Suprapubic skin (tissue), 4 donors: ENCODE measurements around the gene NLGN2. TPM values are rescaled to one million over a fixed set of nuclear protein-coding genes. Genes with fewer than 3 reads are reported as not detected.

ENCODE experiments used
- DNase-seq, 2 donors: peaks; one replicate each; pipeline ENCODE4 v3.0.0-alpha.2; 2019; ENCODE audit warnings: low spot score in 2 of 2
- H3K27ac ChIP-seq: fragments of 200-600 bp; sonication (generic); one replicate; pipeline ENCODE4 v1.5.1; 2019
- H3K27me3 ChIP-seq: fragments of 200-600 bp; sonication (generic); one replicate; pipeline ENCODE4 v1.5.1; 2019
- H3K36me3 ChIP-seq: fragments of 200-600 bp; sonication (generic); one replicate; pipeline ENCODE4 v1.5.1; 2019
- H3K4me1 ChIP-seq: fragments of 200-600 bp; sonication (generic); one replicate; pipeline ENCODE4 v1.5.1; 2019
- H3K4me3 ChIP-seq: fragments of 200-600 bp; sonication (generic); one replicate; pipeline ENCODE4 v1.5.1; 2019; ENCODE audit warnings: mild to moderate bottlenecking
- H3K9me3 ChIP-seq: fragments of 200-600 bp; sonication (generic); one replicate; pipeline ENCODE4 v1.5.1; 2019
- EP300 ChIP-seq: sonication (generic); formaldehyde crosslinking; IDR thresholded peaks from one replicate; pipeline ENCODE4 v1.6.1; 2017; ENCODE audit warnings: antibody characterized with exemption
- POLR2A ChIP-seq, 2 donors: fragments of 450-650 bp; IDR thresholded peaks; one replicate each; pipeline ENCODE4 v1.6.1; 2017; ENCODE audit warnings: antibody characterized with exemption in 2 of 2, mild to moderate bottlenecking in 2 of 2, moderate library complexity in 2 of 2
- POLR2AphosphoS5 ChIP-seq, 3 donors: sonication (generic); formaldehyde crosslinking; IDR thresholded peaks; one replicate each; pipeline ENCODE4 v1.6.1; 2017; ENCODE audit warnings: antibody characterized with exemption in 3 of 3
- WGBS: methylation state at CpG from one replicate; pipeline ENCODE4 v1.1.5; 2018; 5-methylcytosine and 5-hydroxymethylcytosine counted together
- total RNA-seq, 4 donors: library from RNA; depleted of rRNA; stranded (reverse); fragments of >200 nt; gene quantifications; one replicate each; pipeline ENCODE4 v1.1.0, GENCODE V29; 2016
- TF ChIP-seq, protein P1 (sequence below), 2 donors: fragments of 200-600 bp in 1 of 2; fragments of 450-650 bp in 1 of 2; sonication (generic) in 1 of 2; IDR thresholded peaks; one replicate each; pipeline ENCODE4 v1.5.1; 2016 to 2019; ENCODE audit warnings: antibody characterized with exemption in 2 of 2, mild to moderate bottlenecking in 1 of 2, moderate library complexity in 1 of 2

The NLGN2 gene
- total RNA-seq, 4 donors from 2014 or later: 5.9 to 17.9 (median 8.1) TPM

DNA sequence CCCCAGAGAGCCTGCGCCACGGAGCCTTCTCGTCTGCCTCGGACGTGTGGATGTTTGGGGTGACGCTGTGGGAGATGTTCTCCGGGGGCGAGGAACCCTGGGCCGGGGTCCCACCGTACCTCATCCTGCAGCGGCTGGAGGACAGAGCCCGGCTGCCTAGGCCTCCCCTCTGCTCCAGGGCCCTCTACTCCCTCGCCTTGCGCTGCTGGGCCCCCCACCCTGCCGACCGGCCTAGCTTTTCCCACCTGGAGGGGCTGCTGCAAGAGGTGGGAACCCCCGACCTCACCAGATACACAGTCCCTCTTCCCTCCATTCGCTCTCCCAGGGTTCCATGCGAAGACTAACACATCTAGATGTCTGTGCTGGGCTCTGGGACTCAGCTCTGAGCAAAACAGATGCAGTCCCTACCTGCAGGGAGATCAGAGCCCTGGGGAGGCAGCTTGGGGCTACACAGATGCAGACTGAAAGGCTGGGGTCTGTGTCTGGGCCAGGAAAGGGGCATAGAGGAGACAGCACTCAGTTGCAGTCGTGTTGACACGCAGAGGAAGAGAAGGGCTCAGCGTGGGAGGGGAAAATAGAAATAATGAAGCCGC is 23.1 kb upstream of the NLGN2 start:
- Histone ChIP-seq H3K4me1 (peaks cover 42% of the 10 kb centered on the region), H3K27ac (no peak overlapping the region), H3K4me3 (peak overlapping the region; percentile 40), H3K27me3 (no peaks in the 10 kb centered on the region), H3K9me3 (no peaks in the 10 kb centered on the region), H3K36me3 (peaks cover 47% of the 10 kb centered on the region)
- WGBS: 73% methylated on average over 17 of the region's 23 CpGs
- DNase-seq: no peak
- TF ChIP-seq POLR2AphosphoS5 (IDR thresholded peaks at IDR 0.05) (no peak), POLR2A (IDR thresholded peaks at IDR 0.05) (no peak), EP300 (no peak)
- TF ChIP-seq, protein P1, sequence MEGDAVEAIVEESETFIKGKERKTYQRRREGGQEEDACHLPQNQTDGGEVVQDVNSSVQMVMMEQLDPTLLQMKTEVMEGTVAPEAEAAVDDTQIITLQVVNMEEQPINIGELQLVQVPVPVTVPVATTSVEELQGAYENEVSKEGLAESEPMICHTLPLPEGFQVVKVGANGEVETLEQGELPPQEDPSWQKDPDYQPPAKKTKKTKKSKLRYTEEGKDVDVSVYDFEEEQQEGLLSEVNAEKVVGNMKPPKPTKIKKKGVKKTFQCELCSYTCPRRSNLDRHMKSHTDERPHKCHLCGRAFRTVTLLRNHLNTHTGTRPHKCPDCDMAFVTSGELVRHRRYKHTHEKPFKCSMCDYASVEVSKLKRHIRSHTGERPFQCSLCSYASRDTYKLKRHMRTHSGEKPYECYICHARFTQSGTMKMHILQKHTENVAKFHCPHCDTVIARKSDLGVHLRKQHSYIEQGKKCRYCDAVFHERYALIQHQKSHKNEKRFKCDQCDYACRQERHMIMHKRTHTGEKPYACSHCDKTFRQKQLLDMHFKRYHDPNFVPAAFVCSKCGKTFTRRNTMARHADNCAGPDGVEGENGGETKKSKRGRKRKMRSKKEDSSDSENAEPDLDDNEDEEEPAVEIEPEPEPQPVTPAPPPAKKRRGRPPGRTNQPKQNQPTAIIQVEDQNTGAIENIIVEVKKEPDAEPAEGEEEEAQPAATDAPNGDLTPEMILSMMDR (IDR thresholded peaks at IDR 0.05): no peak

DNA sequence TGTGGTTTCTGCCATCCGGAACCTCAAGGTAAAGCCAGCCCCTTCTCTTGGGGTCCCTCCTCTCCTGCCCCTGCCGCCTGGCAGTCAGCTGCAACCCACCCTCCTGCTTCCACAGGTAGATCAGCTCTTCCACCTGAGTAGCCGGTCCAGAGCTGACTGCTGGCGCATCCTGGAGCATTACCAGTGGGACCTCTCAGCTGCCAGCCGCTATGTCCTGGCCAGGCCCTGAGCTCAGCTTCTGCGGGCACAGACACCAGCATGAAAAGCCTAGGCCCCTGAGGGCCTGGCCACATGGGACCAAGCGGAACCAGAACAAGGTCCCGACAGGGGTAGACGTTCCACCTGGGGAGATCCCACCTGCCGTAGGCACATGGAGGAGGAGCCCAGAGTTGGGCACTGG is 18.8 kb upstream of the NLGN2 start:
- Histone ChIP-seq H3K9me3 (no peaks in the 10 kb centered on the region), H3K4me3 (no peak overlapping the region), H3K4me1 (peaks cover 14% of the 10 kb centered on the region), H3K27me3 (no peaks in the 10 kb centered on the region), H3K36me3 (peaks cover 62% of the 10 kb centered on the region), H3K27ac (no peak overlapping the region)
- no peak for TF ChIP-seq POLR2AphosphoS5 (IDR thresholded peaks at IDR 0.05)
- DNase-seq: no peak
- WGBS: 88% methylated on average over 8 of the region's 10 CpGs

DNA sequence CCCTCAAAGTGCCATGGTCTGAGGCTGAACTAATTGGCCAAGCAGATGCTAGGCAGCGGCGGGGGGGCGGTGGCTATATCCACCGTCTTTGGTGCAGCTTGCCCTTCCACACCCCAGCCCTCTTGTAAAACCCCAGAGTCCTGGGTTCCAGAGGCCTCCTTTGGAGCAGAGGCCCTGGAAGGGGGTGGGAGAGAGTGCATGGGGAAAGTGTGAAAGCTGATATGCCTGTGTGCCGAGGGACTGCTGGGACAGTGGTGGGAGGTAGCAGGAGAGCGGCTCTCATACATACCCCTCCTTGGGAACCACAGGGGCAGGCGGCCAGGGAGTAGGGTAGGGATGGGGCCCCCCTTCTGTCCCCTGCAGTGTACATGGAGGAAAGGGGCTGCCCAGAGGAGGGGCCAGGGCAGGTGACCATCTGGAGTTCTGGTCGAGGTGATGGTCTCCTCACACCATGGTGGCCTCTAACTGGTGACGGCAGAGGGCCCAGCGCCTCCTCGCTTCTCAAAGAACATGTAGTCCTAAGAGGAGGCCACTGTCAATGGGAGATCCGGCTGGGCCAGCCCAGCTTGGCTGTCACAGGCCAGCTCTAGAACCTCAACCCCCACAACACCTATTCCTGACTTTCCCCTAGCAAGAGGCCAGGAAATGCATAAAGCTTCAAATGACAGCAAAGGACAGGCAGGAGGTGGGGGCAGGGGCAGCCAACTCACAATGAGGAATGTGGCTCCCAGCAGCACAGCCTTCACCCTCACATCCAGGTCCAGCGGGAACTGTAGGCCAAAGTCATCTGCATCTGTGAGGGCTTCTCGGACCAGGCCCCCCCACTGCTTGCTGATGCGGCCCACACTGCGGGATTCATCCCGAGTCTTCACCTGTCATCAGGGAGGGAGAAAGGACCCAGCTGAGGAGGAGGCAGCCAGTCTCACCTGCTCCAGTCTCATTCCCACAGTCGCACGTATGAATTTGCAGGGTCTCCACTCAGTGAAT is 17.4 kb upstream of the NLGN2 start:
- WGBS: 98% methylated on average over 13 of the region's 19 CpGs
- Histone ChIP-seq H3K4me1 (peaks cover 18% of the 10 kb centered on the region), H3K27me3 (no peaks in the 10 kb centered on the region), H3K36me3 (peaks cover 48% of the 10 kb centered on the region), H3K9me3 (no peaks in the 10 kb centered on the region), H3K27ac (no peak overlapping the region), H3K4me3 (no peak overlapping the region)
- TF ChIP-seq, protein P1 (IDR thresholded peaks at IDR 0.05): no peak
- TF ChIP-seq POLR2AphosphoS5 (IDR thresholded peaks at IDR 0.05) (no peak), POLR2A (IDR thresholded peaks at IDR 0.05) (no peak)
- no peak for DNase-seq

DNA sequence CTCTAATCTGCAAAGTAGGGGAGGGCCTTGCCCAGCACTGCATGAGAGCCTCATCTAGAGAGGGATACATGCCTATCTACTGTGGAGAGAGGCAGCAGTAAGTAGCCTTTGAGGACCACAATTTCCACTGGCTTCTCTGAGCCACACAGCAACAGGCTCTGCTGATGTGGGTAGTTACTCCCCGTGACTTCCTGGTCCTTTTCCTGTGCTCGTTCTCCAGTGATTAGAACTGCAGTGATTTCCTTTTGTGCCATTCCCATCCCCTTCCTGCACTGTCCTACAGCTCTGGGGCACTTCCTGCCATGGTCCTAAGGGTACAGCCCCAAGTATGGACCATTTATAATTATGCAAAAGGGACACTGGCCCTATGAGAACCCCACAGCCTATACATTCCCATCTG is 16.3 kb upstream of the NLGN2 start:
- H3K27ac ChIP-seq: no peak overlapping the region
- H3K36me3 ChIP-seq: peaks cover 44% of the 10 kb centered on the region
- no peak overlapping the region for H3K4me3 ChIP-seq
- WGBS: 68% methylated on average over 2 of the region's 2 CpGs
- H3K9me3 ChIP-seq: no peaks in the 10 kb centered on the region
- TF ChIP-seq, protein P1 (IDR thresholded peaks at IDR 0.05): no peak
- no peak for TF ChIP-seq POLR2AphosphoS5 (IDR thresholded peaks at IDR 0.05)
- TF ChIP-seq EP300: no peak
- no peak for TF ChIP-seq POLR2A (IDR thresholded peaks at IDR 0.05)
- H3K27me3 ChIP-seq: no peaks in the 10 kb centered on the region
- H3K4me1 ChIP-seq: peaks cover 20% of the 10 kb centered on the region
- no peak for DNase-seq

DNA sequence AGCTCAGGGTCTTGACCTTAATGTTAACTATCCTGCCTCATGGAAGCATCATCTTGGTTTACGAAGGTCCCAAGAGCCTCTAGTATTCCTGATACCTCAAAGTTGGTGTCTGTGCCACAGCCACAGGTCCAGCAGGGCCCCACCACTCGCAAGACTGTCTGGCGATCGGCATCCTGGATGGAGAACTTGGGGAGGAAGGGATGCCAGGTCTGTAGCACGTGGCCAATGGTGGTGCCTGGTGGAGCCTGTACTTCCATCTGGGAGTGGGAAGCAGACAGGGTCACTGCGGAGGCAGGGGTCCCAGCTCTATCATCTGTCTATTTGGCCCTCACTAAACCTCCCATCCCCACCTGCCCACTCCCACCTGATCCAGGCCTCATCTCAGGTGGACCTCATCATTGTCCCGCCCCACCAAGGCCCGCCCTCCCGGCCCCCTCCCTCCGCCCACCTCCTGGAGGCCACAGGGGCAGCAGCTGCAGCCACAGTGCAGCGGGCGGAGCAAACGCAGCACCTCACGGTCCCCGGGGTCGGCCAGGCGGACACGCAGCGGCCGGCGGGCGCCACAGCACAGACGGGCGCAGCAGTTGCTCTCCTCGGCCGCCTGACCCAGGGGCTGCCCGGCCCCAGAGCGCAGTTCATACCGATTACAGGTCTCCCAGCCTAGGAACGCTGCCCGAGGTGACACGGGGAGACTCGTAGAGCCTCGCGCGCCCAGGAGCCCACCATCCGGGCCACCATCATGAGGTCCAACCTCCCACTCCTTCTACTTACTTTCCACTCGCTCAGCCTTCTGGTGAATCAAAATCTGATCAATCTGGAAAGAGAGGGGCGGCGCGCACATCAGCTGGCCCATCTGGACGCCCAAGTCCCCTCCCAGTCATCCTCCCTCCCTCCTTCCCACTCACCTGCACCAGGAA is 14.7 kb upstream of the NLGN2 start:
- no peak overlapping the region for H3K27ac ChIP-seq
- no peaks in the 10 kb centered on the region for H3K9me3 ChIP-seq
- peaks cover 20% of the 10 kb centered on the region for H3K4me1 ChIP-seq
- no peak for DNase-seq
- H3K4me3 ChIP-seq: peak overlapping the region; percentile 75
- WGBS: 79% methylated on average over 25 of the region's 42 CpGs
- no peaks in the 10 kb centered on the region for H3K27me3 ChIP-seq
- TF ChIP-seq POLR2AphosphoS5 (IDR thresholded peaks at IDR 0.05) (no peak), EP300 (no peak), POLR2A (IDR thresholded peaks at IDR 0.05) (no peak)
- TF ChIP-seq, protein P1 (IDR thresholded peaks at IDR 0.05): no peak
- peaks cover 32% of the 10 kb centered on the region for H3K36me3 ChIP-seq
